Common myeloid progenitor, CD34-positive (primary cell): Measurements from ENCODE around the gene KIF3C.

Experiments used
- CTCF ChIA-PET: fragments of 350-600 bp; sonication (Branson Sonifier 250); formaldehyde crosslinking; loops from one replicate; lab custom pipeline; 2021; ENCODE audit warnings: antibody characterized with exemption; lab: Charles Lee
- POLR2A ChIA-PET: fragments of 350-600 bp; sonication (Branson Sonifier 250); formaldehyde crosslinking; loops from one replicate; lab custom pipeline; 2021; ENCODE audit warnings: antibody characterized with exemption; lab: Charles Lee
- DNase-seq, 3 donors: peaks; one replicate each; pipeline versions ENCODE4 v3.0.0 to v3.0.0-alpha.2; 2013
- H3K27ac ChIP-seq, 2 experiments: 1 replicate in 1 of 2; 2 replicates in 1 of 2; pipeline ENCODE4 v1.7.0; 2013; ENCODE audit warnings: inconsistent platforms in 2 of 2, low read length in 2 of 2, mild to moderate bottlenecking in 2 of 2, low read depth in 1 of 2, moderate library complexity in 1 of 2; ENCODE audit not compliant: severe bottlenecking in 2 of 2, insufficient read depth in 1 of 2, poor library complexity in 1 of 2
- H3K27me3 ChIP-seq, 5 experiments: replicated peaks in 2 of 5; 1 replicate in 3 of 5; 2 replicates in 2 of 5; pipeline versions ENCODE4 v1.6.1 to v1.7.0; 2013; ENCODE audit warnings: low read length in 4 of 5, mild to moderate bottlenecking in 2 of 5, moderate library complexity in 2 of 5, inconsistent platforms in 1 of 5; ENCODE audit not compliant: insufficient read depth in 5 of 5, control insufficient read depth in 4 of 5
- H3K36me3 ChIP-seq, 4 experiments: 1 replicate in 2 of 4; 2 replicates in 2 of 4; pipeline versions ENCODE4 v1.6.1 to v1.7.0; 2013; ENCODE audit warnings: low read length in 3 of 4, control low read depth in 1 of 4, mild to moderate bottlenecking in 1 of 4; ENCODE audit not compliant: control insufficient read depth in 4 of 4, insufficient read depth in 4 of 4
- H3K4me1 ChIP-seq, 4 experiments: 1 replicate in 3 of 4; 2 replicates in 1 of 4; pipeline versions ENCODE4 v1.6.1 to v1.7.1; 2013; ENCODE audit warnings: low read length in 3 of 4, mild to moderate bottlenecking in 3 of 4, control low read depth in 1 of 4, inconsistent platforms in 1 of 4, moderate library complexity in 1 of 4; ENCODE audit not compliant: control insufficient read depth in 4 of 4, insufficient read depth in 4 of 4; ENCODE audit errors: control extremely low read depth in 1 of 4
- H3K4me3 ChIP-seq, 7 experiments: 1 replicate in 4 of 7; 2 replicates in 3 of 7; pipeline versions ENCODE4 v1.5.1 to v1.7.0; 2013; ENCODE audit warnings: mild to moderate bottlenecking in 7 of 7, low read length in 6 of 7, moderate library complexity in 6 of 7, inconsistent platforms in 2 of 7, low read depth in 2 of 7, control low read depth in 1 of 7; ENCODE audit not compliant: insufficient read depth in 4 of 7, control insufficient read depth in 1 of 7; ENCODE audit errors: extremely low read depth in 1 of 7
- H3K9me3 ChIP-seq, 5 experiments: 1 replicate in 4 of 5; 2 replicates in 1 of 5; pipeline versions ENCODE4 v1.6.1 to v1.7.1; 2013; ENCODE audit warnings: low read length in 4 of 5, mild to moderate bottlenecking in 2 of 5, inconsistent platforms in 1 of 5, low read depth in 1 of 5, moderate library complexity in 1 of 5; ENCODE audit not compliant: control insufficient read depth in 4 of 5, insufficient read depth in 2 of 5; ENCODE audit errors: control extremely low read depth in 1 of 5
- WGBS: methylation state at CpG from one replicate; pipeline ENCODE4 v1.1.5; 2013; ENCODE audit not compliant: insufficient coverage; 5-methylcytosine and 5-hydroxymethylcytosine counted together

The KIF3C gene

GRCh38 chr2:25980076-25980887 is 2.0 kb downstream of the KIF3C start:
- DNase-seq = no peak
- POLR2A ChIA-PET = no interaction called here
- peaks cover 0 to 10% (median 2%) of the 10 kb centered on the region in 4 experiments for H3K36me3 ChIP-seq

GRCh38 chr2:25979001-25979400 is 3.3 kb downstream of the KIF3C start:
- Histone ChIP-seq H3K36me3 (peaks cover 0 to 10% (median 2%) of the 10 kb centered on the region in 4 experiments), H3K4me3 (no peak overlapping the region), H3K9me3 (no peaks in the 10 kb centered on the region), H3K4me1 (peaks cover 0 to 16% (median 13%) of the 10 kb centered on the region in 4 experiments), H3K27ac (no peak overlapping the region), H3K27me3 (no peaks in the 10 kb centered on the region)
- no peak for DNase-seq
- CTCF ChIA-PET = interaction anchor here (0.9 to 2.0 kb wide), 5 partner anchors 10 to 166 kb away, joined by 3 to 7 read pairs (median 4); no protein-coding TSS in a partner anchor
- POLR2A ChIA-PET = no interaction called here
- WGBS = 80% methylated on average over 1 of the region's 2 CpGs

More at GRCh38 chr2:25980076-25980887, 2.0 kb downstream of the KIF3C start:
- CTCF ChIA-PET = interaction anchor here (1.0 to 2.0 kb wide), 7 partner anchors 8 to 164 kb away, joined by 3 to 7 read pairs (median 5); no protein-coding TSS in a partner anchor
- Histone ChIP-seq H3K27me3 (no peaks in the 10 kb centered on the region), H3K9me3 (no peaks in the 10 kb centered on the region), H3K4me3 (no peak overlapping the region), H3K4me1 (peaks cover 0 to 16% (median 13%) of the 10 kb centered on the region in 4 experiments), H3K27ac (no peak overlapping the region)
- WGBS = 98% methylated on average over 29 of the region's 29 CpGs

GRCh38 chr2:25977768-25978167 is 4.5 kb downstream of the KIF3C start:
- peaks cover 0 to 10% (median 2%) of the 10 kb centered on the region in 4 experiments for H3K36me3 ChIP-seq
- H3K27me3 ChIP-seq = no peaks in the 10 kb centered on the region
- no CpG with 5 or more reads among the region's 3 CpGs for WGBS
- CTCF ChIA-PET = interaction anchor here (0.9 to 1.1 kb wide), 4 partner anchors 20 to 168 kb away, joined by 3 read pairs; no protein-coding TSS in a partner anchor
- no peaks in the 10 kb centered on the region for H3K9me3 ChIP-seq
- H3K4me1 ChIP-seq = peaks cover 0 to 16% (median 11%) of the 10 kb centered on the region in 4 experiments
- POLR2A ChIA-PET = no interaction called here
- no peak for DNase-seq
- H3K27ac ChIP-seq = no peak overlapping the region
- no peak overlapping the region for H3K4me3 ChIP-seq

GRCh38 chr2:25976983-25977741 is 5.1 kb downstream of the KIF3C start:
- Histone ChIP-seq H3K27ac (no peak overlapping the region), H3K27me3 (no peaks in the 10 kb centered on the region), H3K9me3 (no peaks in the 10 kb centered on the region), H3K36me3 (peaks cover 0 to 10% (median 4%) of the 10 kb centered on the region in 4 experiments), H3K4me3 (no peak overlapping the region), H3K4me1 (peaks cover 0 to 16% (median 9%) of the 10 kb centered on the region in 4 experiments)
- no peak for DNase-seq
- WGBS = 100% methylated on average over 2 of the region's 6 CpGs
- POLR2A ChIA-PET = no interaction called here
- CTCF ChIA-PET = interaction anchor here (0.9 to 1.4 kb wide), 5 partner anchors 11 to 168 kb away, joined by 3 read pairs; no protein-coding TSS in a partner anchor

GRCh38 chr2:25972049-25972823 is 10.1 kb downstream of the KIF3C start:
- peaks cover 0 to 9% (median 6%) of the 10 kb centered on the region in 4 experiments for H3K36me3 ChIP-seq
- ChIA-PET POLR2A (no interaction called here), CTCF (interaction anchor here (0.6 to 2.0 kb wide), 8 partner anchors 8 to 70 kb away, joined by 3 to 6 read pairs (median 3); partner anchors contain the start of gene KIF3C)
- H3K4me3 ChIP-seq = no peak overlapping the region
- no peaks in the 10 kb centered on the region for H3K9me3 ChIP-seq
- 78% methylated on average over 7 of the region's 7 CpGs for WGBS
- H3K4me1 ChIP-seq = no peaks in the 10 kb centered on the region
- no peaks in the 10 kb centered on the region for H3K27me3 ChIP-seq
- no peak overlapping the region for H3K27ac ChIP-seq
- DNase-seq = no peak

- ChIA-PET CTCF (interaction anchor here (0.7 to 1.6 kb wide), 4 partner anchors 9 to 28 kb away, joined by 3 read pairs; no protein-coding TSS in a partner anchor), POLR2A (interaction anchor here (1.0 kb wide), 1 partner anchor 11 kb away, joined by 4 read pairs; the partner anchor contains the start of gene KIF3C)
- no peak for DNase-seq
- peaks cover 0 to 9% (median 5%) of the 10 kb centered on the region in 4 experiments for H3K36me3 ChIP-seq
- no peaks in the 10 kb centered on the region for H3K4me1 ChIP-seq
- H3K4me3 ChIP-seq = no peak overlapping the region
- H3K9me3 ChIP-seq = no peaks in the 10 kb centered on the region
- no peak overlapping the region for H3K27ac ChIP-seq
- H3K27me3 ChIP-seq = no peaks in the 10 kb centered on the region
- WGBS = no CpG with 5 or more reads among the region's 3 CpGs
Observed at GRCh38 chr2:25971596-25971995, 10.7 kb downstream of the KIF3C start.
